Measurements from ENCODE around the gene TMEM94.

TMEM94 gene

DNA sequence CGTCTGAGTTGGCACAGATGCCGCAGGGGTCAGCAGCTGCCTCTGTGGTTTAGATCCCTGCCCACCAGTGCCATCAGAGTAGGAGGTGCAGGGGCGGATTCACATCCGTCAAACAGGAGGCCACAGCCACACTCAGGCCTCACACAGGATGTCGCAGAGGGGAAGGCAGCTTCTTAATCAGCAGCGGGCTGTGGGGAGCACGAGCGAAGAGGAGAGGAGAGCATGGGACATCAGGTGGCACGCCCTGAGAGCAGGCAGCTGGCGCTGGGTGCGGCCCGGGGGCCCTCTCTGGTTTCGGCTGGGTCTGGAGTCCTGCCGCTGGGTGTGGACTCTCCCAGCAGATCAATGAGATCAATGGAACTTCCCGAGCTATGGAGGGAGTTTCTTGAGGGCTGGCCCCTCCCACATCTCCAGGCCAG, 78.7 kb downstream of the TMEM94 start:
- CTCF ChIA-PET, result interaction anchor here (0.7 to 2.5 kb wide), 3 partner anchors 18 to 212 kb away, joined by 3 to 15 read pairs (median 3); partner anchors contain the start of gene TSEN54
- POLR2A ChIA-PET, result interaction anchor here (0.5 to 0.6 kb wide), 2 partner anchors 10 to 591 kb away, joined by 3 to 5 read pairs; partner anchors contain the start of gene LLGL2
- DNase-seq (ENCODE audit: extremely low spot score), result no peak

DNA sequence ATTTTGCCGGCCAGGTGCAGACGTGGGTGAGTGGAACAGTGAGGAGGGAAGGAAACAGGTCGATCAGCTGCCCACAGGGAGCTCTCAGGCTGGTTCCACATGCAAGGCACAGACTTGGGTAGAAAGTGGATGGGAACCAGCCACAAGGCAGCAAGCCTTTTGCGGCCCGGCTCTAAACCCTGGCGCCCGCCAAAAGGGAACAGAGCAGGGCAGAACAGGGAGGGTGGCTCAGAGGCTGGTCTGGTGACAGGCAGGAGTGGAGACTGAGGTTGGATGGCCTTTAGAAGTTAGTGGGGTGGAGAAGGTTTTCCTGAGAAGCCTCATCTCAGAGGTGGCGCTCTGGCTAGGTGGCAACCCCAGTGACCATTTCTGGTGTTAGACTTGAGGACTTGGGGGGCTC, 79.4 kb downstream of the TMEM94 start:
- POLR2A ChIA-PET, result no interaction called here
- TF ChIP-seq, protein P1, sequence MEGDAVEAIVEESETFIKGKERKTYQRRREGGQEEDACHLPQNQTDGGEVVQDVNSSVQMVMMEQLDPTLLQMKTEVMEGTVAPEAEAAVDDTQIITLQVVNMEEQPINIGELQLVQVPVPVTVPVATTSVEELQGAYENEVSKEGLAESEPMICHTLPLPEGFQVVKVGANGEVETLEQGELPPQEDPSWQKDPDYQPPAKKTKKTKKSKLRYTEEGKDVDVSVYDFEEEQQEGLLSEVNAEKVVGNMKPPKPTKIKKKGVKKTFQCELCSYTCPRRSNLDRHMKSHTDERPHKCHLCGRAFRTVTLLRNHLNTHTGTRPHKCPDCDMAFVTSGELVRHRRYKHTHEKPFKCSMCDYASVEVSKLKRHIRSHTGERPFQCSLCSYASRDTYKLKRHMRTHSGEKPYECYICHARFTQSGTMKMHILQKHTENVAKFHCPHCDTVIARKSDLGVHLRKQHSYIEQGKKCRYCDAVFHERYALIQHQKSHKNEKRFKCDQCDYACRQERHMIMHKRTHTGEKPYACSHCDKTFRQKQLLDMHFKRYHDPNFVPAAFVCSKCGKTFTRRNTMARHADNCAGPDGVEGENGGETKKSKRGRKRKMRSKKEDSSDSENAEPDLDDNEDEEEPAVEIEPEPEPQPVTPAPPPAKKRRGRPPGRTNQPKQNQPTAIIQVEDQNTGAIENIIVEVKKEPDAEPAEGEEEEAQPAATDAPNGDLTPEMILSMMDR (IDR thresholded peaks at IDR 0.05; ENCODE audit: control extremely low read depth, extremely low read depth, low read depth, missing control alignments), result no peak
- CTCF ChIA-PET, result interaction anchor here (2.5 kb wide), 1 partner anchor 19 kb away, joined by 15 read pairs; the partner anchor contains the start of gene TSEN54
- no peak for DNase-seq (ENCODE audit: extremely low spot score)

More for the DNA sequence above, 78.7 kb downstream of the TMEM94 start:
- TF ChIP-seq, protein P1 (IDR thresholded peaks at IDR 0.05; ENCODE audit: control extremely low read depth, extremely low read depth, low read depth, missing control alignments), result no peak

DNA sequence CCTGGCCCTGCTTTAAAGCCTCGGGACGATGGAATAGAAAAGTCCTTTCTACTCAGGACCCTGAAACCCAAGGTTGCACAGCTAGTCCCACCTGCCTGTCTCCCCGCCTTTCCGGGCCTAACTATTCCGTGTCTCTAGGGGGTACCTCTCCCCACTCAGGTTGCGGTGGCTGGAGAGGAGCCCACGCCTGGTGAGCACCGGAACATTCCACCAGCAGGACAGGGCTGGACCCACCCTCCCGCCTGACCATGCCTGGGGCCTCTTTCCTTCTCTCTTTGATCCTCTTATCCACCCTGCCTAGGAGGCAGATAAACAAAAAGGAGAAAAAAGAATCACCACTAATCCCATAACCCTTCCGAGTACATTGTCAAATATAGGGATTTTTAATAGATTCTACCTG, 79.9 kb downstream of the TMEM94 start:
- POLR2A ChIA-PET, result no interaction called here
- DNase-seq (ENCODE audit: extremely low spot score), result no peak
- TF ChIP-seq, protein P1 (IDR thresholded peaks at IDR 0.05; ENCODE audit: control extremely low read depth, extremely low read depth, low read depth, missing control alignments), result no peak
- CTCF ChIA-PET, result interaction anchor here (1.7 kb wide), 1 partner anchor 65 kb away, joined by 3 read pairs; no protein-coding TSS in a partner anchor

DNA sequence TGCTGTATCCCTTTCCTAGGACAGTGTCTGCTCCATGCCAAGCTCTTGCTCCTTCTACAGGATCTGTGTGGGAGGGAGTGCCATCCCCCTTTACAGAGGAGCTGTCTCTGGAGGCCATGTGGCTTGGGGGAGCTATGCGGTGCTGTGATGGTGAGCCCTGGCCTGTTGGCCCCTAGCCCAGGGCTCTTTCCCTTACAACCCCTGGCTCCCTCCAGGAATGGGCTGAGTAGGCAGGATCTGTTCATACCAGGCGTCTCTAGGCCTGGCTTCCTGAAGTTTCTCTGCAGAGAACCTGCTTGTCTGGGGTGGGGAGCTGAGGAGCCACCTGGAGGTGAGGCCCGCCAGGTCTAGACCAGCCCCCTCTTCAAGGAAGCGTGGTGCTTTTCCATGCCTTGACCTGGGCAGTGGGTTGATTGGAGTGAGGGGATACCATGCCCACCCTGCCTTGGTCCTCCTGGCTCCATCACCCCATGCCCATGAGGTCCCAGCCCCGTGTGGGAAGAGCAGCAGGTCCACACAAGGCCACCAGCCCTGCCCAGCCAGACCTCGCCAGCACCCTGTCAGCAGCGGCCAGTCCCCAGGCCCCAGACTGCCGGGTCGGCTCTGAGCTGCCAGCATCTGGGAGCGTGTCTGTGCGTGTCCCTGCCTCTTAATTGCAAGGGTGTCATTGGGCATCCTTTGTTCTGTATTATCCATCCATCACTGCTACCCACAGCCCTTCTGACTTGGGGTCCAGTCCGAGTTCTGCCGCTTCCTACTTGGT, 83.7 kb downstream of the TMEM94 start:
- no peak for DNase-seq (ENCODE audit: extremely low spot score)
- TF ChIP-seq, protein P1 (IDR thresholded peaks at IDR 0.05; ENCODE audit: control extremely low read depth, extremely low read depth, low read depth, missing control alignments), result no peak
- ChIA-PET CTCF (interaction anchor here (1.5 kb wide), 1 partner anchor 61 kb away, joined by 3 read pairs; no protein-coding TSS in a partner anchor), POLR2A (no interaction called here)

DNA sequence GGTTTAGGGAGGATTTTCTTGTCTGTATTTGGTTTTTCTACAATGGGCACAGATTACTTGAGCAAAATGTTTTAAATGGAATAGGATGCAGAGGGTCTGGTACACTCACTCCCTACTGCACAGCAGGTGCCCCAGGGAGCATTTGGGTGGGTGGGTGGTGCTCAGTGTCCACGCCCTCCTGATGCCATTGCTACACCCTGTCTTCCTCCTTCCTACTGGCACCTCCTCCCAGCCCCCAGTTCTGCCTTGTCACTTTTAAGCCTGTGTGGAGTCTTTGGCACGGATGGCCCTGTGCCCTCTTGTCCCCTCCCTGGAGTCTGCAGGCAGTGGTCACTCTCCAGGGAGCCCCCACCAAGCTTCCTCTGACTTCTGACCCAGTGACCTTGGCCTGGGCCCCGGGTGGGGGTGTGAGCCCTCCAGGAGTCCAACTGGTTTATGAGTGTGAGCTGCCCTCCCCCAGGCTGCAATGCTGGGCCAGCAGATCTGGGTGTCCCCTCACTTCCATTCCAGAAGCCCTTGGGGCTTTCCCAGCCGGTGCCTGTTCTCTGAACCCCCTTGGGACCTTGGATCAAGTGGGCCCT, 84.6 kb downstream of the TMEM94 start:
- TF ChIP-seq, protein P1 (IDR thresholded peaks at IDR 0.05; ENCODE audit: control extremely low read depth, extremely low read depth, low read depth, missing control alignments), result no peak
- no peak for DNase-seq (ENCODE audit: extremely low spot score)
- CTCF ChIA-PET, result interaction anchor here (1.5 kb wide), 1 partner anchor 60 kb away, joined by 3 read pairs; no protein-coding TSS in a partner anchor
- POLR2A ChIA-PET, result no interaction called here

DNA sequence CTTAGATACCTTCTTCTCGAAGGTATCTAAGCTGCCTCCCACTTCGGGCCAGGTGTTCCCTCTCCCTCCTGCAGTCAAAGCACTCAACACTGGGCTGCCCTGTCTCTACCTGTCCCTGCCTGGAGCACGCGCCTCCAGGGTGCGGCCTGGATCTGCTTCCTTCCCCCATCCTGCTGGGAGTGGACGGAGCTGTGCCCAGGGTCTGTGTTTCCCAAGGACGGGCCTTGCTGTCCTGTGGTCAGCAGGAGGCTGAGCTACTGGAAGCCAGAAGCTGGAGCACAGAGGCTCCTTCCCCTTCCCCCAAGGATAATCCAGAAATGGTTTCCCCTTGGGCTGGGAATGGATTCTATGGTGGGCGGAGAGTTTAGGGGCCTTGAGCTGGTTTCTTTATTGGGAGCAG, 85.8 kb downstream of the TMEM94 start:
- TF ChIP-seq, protein P1 (IDR thresholded peaks at IDR 0.05; ENCODE audit: control extremely low read depth, extremely low read depth, low read depth, missing control alignments), result no peak
- ChIA-PET CTCF (interaction anchor here (1.2 to 2.0 kb wide), 3 partner anchors 18 to 91 kb away, joined by 3 to 7 read pairs (median 3); partner anchors contain the start of gene SMIM5), POLR2A (interaction anchor here (0.6 kb wide), 1 partner anchor 63 kb away, joined by 5 read pairs; no protein-coding TSS in a partner anchor)
- no peak for DNase-seq (ENCODE audit: extremely low spot score)

Measured in GM10248 (cell line).